Peyer's patch (tissue), 4 donors: ENCODE data around the gene OMG.
"Not testable (repeated sequence)": the region's sequence is repeated elsewhere in the genome, so short reads cannot be mapped to it uniquely, and the experiment has no call there.

Experiments used
- POLR2A ChIP-seq, 2 donors: fragments of 450-650 bp; IDR thresholded peaks; one replicate each; pipeline ENCODE4 v1.5.1; 2017; ENCODE audit warnings: antibody characterized with exemption in 2 of 2, mild to moderate bottlenecking in 2 of 2, moderate library complexity in 2 of 2
- TF ChIP-seq, protein P1 (sequence below), 6 experiments: fragments of 450-650 bp in 4 of 6; fragments of 200-600 bp in 2 of 6; sonication (generic) in 1 of 6; IDR thresholded peaks; one replicate each; pipeline ENCODE4 v1.5.1; 2017 to 2019; ENCODE audit warnings: antibody characterized with exemption in 6 of 6, mild to moderate bottlenecking in 3 of 6, moderate library complexity in 1 of 6

DNA sequence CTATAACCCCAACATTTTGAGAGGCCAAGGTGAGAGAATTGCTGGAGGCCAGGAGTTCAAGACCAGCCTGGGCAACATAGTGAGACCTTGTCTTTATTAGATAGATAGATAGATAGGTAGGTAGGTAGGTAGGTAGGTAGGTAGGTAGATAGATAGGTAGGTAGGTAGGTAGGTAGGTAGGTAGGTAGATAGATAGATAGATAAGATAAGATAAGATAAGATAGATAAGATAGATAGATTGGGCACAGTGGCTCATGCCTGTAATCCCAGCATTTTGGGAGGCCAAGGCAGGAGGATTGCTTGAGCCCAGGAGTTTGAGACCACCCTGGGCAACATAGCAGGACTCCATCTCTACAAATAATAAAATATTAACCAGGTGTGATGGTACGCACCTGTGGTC lies 34.1 kb downstream of the OMG start:
- not testable (repeated sequence) for TF ChIP-seq POLR2A (IDR thresholded peaks at IDR 0.05)
- TF ChIP-seq, protein P1, sequence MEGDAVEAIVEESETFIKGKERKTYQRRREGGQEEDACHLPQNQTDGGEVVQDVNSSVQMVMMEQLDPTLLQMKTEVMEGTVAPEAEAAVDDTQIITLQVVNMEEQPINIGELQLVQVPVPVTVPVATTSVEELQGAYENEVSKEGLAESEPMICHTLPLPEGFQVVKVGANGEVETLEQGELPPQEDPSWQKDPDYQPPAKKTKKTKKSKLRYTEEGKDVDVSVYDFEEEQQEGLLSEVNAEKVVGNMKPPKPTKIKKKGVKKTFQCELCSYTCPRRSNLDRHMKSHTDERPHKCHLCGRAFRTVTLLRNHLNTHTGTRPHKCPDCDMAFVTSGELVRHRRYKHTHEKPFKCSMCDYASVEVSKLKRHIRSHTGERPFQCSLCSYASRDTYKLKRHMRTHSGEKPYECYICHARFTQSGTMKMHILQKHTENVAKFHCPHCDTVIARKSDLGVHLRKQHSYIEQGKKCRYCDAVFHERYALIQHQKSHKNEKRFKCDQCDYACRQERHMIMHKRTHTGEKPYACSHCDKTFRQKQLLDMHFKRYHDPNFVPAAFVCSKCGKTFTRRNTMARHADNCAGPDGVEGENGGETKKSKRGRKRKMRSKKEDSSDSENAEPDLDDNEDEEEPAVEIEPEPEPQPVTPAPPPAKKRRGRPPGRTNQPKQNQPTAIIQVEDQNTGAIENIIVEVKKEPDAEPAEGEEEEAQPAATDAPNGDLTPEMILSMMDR (IDR thresholded peaks at IDR 0.05), result not testable (repeated sequence)
